NOMO-1 (cell line): ENCODE measurements around the gene COL27A1.
"Not testable (repeated sequence)": the region's sequence is repeated elsewhere in the genome, so short reads cannot be mapped to it uniquely, and the experiment has no call there.

ENCODE experiments used
- DNase-seq, 2 experiments: peaks; one replicate each; lab custom pipeline; 2025; ENCODE audit not compliant: unreplicated experiment in 2 of 2; lab: John Stamatoyannopoulos, UW

COL27A1 gene

DNA sequence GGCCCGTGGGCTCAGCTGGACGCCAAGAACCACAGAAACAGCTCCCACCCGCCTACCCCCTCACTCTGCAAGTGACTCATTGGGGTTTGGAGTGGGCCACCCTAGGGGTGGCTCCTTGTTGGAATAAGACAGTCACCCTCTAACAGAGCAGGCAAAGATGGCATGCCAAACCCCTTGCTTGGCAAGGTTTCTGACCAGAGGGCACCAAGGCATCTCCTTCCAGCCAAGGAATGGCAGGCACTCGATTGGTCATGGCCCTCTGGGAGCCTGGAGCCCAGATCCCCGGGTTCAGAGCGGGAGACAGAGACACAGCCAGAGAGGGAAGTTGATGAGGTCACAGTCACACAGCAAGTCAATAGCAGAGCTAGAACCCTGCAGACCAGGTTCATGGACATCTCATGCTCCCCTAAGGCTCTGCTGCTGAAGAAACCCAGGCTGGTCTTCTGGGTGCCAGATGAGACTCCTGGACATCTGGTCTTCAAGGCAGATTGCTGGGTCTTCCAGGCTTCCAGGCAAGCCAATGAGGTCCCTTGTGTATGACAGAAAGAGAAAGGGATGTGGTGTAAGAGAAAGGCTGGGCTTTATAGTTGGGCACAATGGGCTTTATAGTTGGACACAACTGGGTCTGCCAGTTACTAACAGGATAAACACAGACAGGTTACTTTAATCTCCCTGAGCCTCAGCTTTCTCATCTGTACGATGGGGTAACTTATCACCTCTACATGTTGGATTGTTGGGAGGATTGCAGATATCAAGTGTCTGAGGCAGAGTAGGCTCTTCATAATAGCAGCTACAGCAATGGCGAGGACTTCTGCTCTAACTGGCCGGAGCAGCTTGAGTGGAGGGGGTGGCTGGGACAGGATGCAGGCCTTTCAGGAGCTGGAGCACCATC, 33.0 kb upstream of the COL27A1 start:
- DNase-seq, result no peak

DNA sequence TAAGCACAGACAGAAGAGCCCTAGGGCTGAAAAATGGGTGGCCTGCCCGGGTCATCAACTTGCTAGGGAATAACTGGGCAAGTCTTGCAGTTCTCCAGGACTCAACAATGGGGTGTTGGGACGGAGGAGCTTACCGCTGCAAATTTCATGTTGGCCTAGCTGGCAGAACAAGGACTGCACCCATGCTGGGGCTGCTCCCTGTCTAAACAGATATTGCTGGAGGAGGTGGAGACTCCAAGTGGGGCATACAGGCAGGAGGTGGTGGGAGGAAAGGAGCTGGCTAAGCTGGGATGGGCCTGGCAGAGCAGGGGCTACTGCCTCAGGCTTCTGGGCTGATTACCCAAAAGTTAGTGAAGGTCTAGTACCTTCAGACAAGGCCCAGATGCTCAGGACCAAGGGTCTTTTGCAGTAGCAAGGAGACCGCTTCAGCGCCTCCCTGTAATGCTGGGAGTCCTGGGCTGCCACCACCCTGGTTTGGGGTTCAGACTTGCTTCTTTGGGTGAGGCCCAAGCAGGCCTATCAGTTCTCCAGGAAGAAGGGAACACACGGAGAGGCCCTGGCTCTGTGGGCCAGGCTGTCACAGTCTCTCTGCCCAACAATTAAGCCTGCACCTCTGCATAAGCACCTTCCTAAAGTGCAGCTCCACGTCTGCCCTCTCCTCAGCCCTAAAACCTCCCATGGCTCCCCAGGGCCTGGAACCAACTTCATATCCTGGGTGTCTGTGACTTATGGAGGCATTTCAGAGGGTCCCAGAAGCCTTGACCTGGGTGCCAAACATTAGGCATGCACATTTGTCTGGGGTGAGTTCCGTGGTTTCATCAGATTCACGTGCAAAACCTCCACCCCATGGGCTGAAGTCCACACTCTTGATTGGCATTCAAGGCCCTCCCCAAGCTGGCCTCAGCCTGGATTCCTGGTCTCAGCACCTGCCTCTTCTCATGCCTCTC, 32.0 kb upstream of the COL27A1 start:
- DNase-seq, result no peak

DNA sequence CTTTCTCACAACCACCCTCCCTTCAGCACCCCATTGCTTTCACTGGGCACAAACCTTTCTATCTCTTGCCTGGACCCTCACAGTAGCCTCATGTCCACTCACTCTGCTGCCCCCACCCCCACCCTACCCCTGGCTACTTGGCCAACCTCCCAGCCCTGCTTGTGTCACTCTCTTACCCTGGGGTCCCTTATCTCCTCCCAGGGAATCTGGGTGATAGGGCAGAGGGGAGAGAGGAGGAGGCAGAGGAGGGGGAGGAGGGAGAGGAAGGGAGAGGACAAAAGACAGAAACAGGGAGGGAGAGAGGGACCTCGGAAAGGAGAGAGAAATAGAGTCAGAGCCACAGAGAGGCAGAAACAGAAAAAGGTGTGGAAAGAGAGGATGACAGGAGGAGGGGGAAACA, 31.2 kb upstream of the COL27A1 start:
- DNase-seq, result no peak

DNA sequence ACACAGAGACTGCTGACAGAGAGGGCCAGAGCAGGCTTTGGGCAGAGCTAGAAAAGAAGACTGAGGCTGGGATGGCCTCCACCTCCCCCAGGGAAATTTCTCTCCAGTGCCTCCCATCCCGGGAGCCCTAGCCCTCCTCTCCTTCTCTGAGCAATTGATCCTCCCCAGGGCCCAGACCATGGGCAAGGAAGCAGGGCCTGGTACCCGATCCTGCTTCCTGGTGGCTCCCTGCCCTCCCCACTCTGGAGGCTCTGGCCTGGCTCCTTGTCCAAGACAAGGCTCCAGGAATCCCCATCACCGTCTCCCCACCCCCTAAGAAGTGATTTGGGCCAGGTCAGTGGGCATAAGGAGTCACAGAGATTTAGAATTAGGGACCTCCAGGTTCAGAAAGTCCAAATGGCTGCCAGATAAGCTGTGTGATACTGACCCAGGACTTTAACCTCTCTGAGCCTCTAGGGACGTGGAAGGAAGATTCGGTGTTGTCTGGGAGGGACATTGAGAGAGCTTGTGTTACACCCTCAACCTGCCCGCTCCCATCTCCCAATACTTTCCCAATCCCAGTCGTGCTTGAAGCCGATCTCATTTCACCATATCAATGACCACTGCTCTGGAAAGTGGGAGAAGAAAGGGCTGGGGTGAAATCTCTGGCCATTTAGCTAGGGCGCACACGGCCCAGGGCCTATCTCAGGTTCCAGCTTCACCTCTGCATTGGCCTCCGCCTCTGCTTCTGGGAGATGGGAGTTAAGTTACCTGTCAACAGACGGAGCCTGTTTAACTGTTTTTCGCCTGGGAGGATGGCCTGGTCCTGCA, 30.5 kb upstream of the COL27A1 start:
- no peak for DNase-seq

DNA sequence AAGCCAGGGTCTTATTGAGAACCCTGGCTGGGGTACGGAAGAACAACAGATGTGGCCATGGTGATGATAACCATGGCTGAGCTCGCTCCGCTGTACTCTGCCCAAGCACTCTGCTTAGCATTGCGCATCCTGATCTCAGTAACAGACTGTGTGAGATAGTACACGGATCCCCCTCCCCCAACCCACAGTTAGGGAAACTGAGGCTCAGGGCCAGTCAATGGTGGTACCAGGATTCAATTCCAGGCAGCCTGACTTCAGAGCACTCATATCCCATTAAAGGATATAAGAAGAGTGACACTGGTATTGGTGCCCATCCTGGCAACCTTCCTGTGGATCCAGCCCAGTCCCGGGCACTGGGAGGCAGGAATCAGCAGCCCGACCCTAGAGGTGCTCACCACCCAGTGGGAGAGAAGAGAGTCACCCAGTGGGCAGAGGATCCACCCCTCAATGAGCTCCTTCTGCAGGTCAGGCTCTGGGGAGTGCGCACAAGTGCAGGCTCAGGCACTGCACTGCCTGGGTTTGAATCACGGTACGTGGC, 29.8 kb upstream of the COL27A1 start:
- no peak for DNase-seq

DNA sequence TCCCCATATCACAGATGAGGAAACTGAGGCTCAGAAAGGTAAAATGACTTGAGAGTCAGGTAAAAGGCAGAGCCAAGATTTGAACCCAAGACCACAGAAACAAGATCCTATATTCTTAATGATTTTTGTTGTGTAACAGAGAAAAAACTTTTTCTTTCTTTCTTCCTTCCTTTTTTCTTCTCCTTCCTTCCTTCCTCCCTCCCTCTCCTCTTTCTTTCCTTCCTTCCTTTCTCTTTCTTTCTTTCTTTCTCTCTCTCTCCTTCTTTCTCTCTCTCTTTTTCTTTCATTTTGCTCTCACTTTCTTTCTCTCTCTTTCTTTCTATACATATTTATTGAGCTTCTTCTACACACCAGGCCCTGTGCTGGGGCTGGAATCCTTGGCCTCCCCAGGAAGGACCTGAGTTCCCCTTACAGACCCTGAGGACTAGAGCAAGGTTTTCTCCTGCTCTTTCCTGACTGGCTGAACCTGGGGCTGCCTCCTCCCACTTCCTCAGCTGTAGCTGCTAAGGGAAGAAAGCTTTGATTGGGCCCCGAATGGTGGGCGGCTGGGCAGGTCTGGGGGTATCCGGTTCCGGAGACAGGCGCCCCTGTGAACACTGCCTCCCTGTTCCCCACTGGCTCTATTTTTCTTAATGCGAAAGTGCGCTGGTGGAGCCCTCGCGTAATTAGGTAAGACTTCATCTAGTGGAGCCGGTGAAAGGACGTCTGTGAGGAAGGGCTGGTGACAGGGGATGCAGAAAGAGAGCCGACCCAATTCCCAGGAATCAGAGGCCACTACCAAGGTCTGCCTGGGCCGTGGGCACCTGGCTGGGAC, 28.9 kb upstream of the COL27A1 start:
- no peak for DNase-seq

DNA sequence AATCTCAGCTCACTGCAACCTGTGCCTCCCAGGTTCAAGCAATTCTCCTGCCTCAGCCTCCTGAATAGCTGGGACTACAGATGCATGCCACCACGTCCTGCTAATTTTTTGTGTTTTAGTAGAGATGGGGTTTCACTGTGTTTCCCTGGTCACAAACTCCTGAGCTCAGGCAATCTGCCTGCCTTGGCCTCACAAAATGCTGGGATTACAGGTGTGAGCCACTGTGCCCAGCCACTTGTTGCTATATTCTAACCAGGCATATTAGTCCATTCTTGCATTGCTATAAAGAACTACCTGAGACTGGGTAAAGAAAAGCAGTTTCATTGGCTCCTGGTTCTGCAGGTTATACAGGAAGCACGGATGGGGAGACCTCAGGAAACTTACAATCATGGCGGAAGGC, 26.6 kb upstream of the COL27A1 start:
- not testable (repeated sequence) for DNase-seq

DNA sequence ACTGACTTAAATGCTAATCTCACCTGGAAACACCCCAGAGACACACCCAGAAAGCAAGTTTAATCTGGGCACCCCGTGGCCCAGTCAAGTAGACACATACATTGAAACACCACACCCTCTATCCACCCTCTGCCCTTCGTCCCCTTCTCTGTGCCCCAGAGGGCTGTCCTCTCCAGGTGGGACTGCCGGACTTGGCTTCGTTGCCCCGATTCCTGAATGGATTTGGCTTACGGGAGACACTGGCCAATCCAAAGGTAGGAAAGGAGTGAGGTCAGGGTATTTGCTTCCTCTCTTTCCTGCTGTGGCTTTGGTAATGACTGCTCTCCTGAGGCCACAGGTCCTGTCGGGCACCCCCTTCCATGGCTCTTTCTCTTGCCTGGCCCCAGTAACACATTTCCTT, 25.2 kb upstream of the COL27A1 start:
- no peak for DNase-seq

DNA sequence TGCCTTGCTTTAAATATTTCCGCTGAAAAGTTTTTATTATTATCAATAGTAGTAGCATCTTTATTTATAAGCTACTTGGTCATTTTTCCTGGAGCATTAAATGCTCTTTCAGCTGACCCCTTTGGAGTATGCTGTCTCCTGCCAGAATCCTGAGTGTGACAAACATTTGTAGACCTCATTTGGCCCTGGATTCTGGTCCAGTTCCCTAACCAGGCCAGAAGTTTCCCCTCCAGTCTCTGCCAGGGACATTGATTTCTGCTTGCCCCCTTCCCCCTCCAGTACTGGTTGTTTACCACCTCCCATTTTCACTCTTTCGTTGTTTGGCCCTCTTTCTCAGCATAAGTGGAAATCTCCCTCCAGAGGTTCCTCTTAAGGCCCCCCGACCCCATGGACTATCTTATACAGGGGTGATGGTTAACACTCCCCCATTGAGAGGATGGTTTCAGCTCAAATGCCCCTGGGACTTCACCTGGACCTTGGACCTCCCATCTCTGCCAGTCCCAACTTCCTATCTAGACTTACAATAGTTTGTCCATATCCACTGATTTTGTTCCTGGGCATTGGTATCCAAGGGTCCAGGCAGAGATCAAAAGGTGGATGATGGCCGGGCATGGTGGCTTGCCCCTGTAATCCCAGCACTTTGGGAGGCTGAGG, 24.6 kb upstream of the COL27A1 start:
- no peak for DNase-seq

DNA sequence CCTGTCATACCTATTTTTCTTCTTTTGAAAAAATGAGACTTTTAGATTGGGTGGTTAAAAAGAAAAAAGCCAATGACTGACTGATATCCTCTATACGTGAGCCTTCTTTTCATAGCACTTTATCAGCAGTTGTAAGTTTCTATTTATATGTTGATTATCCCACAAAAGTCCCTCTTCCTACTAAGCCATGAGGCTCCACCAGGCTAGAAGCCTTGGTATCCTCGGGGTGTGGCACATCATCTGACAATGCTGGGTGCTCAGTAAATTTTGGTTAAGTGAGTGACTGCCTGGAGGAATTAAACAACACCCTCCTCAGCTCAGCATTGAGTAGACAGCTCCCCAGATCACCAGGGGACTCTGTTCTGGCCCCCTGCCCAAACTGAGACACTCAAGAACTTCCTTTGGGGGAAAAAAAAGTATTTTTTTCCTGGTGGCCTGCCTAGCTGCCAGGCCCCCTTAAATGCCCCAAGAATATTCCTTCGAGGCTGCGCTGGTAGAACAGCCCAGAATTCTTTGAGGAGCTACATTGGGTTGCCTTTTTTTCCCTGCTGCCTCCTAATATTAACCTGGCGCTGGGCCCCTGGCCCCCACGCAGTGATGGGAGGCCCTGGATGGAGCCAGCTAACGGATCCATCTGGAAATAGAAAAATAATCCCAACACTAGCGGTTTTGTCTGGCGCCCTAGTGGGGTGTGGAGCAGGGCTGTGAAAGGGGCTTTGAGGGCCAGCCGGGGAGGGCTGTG, 23.4 kb upstream of the COL27A1 start:
- DNase-seq, result no peak

DNA sequence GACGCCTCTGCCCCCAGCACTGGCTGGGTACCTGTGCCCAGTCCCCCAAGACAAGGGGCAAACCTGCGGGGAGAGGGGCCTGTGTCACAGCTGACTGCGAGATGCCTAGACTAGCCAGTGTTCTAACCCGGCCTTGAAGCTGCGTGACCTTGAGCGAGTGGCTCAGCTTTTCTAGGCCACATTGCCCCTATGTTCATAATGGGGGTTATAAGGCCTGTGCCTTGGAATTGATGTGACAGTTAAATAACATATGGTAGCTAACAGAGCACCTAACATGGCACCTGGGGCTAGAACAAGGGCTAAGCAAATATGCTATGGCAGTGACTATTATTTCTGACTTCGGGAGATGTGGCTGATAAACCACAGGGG, 22.8 kb upstream of the COL27A1 start:
- no peak for DNase-seq

DNA sequence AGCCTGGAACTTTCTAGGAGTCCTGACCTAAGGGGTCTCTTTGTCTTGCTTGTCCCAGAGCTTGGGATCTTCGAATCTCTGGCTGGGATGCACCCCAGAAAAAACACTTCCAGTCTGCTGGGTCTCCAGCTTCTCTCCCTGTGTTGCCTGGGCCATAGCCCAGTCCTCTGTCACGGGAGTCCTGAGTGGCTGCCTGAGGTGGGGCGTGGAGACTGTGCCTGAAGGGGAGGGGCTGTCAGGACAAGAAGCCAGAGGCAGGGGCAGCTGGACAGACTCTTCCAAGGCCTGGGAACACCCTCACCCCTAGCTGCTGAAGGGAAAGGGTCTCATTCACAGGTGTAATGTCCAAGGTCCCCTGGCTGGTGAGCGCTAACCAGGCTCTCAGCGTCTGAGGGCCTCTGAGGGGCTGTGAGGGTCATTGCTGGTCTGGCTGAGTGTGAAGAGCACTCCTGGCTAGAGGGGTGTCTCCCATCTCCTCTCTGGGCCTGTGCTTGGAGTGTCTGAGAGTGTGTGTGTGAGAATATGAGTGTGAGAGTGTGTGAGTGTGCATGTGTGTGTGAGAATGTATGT, 20.4 kb upstream of the COL27A1 start:
- no peak for DNase-seq

DNA sequence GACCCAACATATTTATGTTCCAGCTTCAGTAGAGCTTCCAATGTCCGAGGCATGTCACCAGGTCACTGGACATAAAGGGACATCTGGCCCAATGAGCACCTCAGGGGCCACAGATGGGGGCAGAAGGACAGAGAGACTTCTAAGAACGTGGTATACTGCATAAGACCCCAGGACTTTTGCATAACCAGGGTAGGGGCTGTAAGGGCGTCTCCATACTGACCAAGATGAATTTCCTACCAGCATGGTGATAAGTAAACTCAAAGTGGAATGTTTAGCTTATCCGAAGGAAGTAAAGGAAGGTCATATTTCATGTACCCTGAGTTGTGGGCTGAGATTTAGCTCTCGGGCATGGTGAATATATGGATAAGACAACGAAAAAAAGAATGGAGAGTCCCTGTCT, 17.5 kb upstream of the COL27A1 start:
- DNase-seq, result no peak

DNA sequence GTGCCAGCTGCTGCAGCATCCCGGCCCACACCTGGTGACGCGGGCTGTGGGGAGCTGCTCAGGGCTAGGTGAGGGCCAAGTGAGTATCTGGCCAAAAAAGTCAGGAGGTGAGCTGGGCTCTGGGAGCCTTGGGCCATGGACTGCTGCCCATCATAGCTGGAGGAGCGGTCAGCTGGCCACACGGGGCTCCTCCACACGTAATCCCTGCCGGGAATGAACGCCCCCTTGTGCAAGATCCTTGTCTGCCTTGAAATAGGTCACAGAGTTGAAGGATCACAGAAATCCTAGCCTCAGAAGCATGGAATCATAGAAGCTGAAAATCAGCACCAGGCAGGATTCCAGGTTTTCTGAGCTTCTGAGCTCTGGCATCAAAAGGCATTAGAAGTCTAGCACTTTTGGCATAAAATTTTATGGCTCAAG, 16.8 kb upstream of the COL27A1 start:
- DNase-seq, result no peak

DNA sequence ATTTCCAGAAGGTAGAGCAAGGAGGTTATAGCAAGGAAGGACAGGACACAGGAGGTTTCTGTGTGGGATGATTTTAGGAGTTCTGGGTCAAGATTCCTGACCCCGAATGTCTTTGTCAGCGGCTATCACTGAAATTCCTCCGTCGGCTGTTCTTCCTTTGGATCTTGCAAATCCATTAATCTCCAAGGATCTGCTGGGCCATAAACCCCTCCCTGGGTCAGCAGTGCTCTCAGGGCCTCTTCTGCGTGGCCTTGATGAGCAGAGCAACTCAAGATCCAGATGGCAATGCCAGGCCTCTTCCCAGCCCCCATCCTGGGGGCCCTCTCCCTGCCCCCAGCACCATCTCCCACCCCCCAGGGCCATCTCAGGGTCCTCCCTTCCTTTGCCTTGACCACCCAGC, 16.3 kb upstream of the COL27A1 start:
- no peak for DNase-seq

DNA sequence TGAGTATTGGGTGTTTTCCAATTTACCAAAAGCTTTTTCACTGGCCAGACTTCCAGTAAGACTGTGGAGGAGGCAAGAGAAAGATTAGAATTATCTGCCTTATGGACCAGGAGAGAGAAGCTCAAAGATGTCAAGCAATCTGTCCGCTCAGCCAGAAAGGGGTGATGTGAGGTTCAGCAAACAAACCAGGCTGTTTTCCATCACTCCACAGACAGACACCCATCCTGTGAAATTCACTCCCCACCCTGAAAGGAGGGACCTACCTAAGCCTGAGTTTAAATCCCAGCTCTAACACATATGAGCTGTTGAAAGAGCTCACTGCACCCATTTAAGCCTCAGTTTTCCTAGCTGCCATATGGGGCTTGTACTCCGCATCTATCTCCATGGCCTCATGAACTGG, 14.9 kb upstream of the COL27A1 start:
- no peak for DNase-seq

DNA sequence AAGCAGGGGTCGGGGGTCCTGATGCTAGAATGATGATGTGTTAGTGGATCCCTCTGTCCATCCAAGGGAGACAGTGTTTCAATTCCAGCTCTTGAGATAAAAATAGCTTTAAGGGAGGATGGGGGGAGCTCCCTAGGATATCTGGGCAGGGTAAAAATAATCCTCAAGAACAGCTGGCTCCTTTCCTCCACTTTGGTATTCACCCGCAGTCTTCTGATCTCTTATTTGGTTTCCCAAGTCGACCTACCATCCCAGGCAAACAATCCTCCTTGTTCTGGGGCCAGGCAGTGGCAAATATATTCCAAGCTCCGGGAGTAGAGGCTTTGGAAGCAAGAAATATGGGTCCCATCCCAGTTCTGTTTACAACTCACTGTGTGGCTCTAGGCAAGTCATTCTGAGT, 14.5 kb upstream of the COL27A1 start:
- no peak for DNase-seq
